ENCODE measurements around the gene DPYD. TPM values are rescaled to one million over a fixed set of nuclear protein-coding genes. Genes with fewer than 3 reads are reported as not detected.

DPYD gene
- total RNA-seq, 1 donor from 2014 or later, result 12.6 TPM

DNA sequence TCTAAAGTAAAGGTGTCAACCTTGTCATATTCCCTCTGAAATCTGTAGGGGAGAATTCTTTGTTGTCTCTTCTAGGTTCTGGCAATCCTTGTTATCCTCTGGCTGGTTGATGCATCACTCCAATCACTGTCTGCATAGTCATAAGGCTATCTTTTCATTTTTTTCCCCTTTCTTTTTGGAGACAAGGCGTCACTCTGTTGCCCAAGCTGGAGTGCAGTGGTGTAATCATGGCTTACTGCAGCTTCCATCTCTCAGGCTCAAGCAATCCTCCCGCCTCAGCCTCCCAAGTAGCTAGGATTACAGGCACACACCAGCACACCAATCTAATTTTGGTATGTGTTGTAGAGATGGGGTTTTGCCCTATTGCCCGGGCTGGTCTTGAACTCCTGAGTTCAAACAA, 12.9 kb downstream of the DPYD start:
- DNase-seq (ENCODE audit: low read depth in 2 of 2), result no peak

DNA sequence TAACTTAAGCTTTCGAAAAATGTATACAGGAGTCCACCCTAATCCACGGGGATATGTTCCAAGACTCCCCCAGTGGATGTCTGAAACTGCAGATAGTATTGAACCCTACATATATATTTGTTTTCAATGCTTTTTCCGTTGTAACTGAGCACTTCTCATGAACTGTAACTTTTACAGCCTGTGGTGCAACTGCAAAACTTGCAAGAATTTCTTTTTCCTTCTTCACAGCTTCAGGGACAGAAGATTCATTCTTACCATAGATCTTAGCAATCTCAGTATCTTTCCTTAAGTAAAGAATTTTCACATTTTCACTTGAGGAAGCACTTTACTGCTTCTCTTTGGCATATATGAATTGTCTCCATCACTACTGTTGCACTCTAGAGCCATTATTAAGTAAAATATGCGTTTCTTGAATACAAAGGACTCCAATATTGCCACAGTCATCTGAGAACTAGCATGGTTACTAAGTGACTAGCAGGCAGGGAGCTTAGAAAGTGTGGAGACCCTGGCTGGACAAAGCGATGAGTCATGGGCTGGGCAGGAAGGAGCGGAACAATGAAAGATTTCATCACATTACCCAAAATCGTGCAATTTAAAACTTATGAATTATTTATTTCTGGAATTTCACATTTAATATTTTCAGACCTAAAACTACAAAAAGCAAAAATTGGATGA, 14.1 kb downstream of the DPYD start:
- peak; percentile 34 to 93 for DNase-seq (ENCODE audit: low read depth in 2 of 2)

DNA sequence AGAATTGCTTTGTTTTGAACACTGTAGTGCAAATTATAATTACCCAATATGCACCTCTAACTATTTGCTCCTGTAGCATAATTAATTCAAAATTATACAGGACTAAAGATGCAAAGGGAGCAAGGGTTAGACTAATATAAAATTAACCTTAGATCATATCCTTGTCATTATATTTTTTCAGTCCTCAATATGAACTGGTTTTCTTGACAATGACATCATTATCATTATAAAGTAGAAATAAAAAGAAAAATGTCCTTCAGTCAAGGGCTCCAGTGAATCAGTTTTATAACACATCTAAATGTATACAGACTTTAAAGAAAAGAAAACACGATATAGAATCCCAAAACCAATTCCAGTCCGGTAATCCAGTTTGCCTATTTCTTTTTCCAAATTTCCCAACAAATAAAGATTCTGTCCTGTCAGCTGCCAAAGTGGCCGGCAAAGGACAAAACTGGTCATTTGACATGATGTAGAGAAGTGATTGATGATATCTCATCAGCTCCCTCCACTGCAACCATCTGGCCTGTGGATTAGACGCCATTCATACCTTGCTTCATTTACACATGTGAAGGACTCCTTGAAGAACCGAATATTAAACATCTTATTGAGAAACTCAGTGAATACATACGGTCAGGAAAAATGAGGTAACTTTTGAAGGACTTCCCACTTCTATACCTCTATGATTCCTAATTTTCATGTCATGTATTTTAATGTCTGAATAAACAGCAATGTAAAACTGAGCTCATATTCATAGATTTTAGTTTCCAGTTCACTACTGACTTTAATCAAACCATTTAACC, 15.5 kb downstream of the DPYD start:
- no peak for DNase-seq (ENCODE audit: low read depth in 2 of 2)

DNA sequence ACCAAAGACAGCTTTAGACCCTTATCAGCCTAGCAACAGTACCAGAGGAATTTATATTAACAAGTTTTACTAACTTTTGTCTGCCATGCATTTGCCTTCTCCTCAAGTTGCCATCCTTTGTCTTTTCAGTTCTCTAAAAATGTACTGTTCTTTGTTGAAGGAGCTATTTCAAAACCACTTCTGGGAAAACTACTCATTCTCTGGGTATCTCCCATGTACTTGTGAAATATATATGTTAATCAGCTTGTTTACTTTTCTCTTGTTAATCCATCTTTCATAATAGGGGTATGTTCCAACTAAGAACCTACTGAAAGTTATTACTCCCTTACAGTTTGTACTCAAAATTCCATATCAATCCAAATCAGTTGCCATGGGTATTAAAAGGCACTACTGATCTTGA, 16.3 kb downstream of the DPYD start:
- no peak for DNase-seq (ENCODE audit: low read depth in 2 of 2)

DNA sequence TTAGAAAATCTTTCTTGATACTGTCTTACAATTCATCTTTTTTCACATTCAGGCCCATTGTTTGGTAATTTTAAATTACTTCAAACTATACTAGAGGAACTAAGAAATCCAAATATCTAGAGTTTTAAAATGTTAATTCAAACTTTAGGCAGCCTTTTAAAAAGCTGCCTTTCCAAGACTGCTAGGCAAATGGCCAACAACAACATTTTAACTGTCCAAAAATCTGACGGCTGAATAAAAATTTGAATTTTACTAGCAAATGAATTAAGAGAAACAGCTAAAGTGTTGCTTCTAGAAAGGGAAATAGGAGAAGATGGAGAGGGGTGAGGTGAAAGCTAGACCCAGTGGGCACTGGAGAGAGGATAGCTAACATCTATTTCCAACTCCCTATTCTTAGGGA, 17.2 kb downstream of the DPYD start:
- DNase-seq (ENCODE audit: low read depth in 2 of 2), result peak; percentile 14 to 60

DNA sequence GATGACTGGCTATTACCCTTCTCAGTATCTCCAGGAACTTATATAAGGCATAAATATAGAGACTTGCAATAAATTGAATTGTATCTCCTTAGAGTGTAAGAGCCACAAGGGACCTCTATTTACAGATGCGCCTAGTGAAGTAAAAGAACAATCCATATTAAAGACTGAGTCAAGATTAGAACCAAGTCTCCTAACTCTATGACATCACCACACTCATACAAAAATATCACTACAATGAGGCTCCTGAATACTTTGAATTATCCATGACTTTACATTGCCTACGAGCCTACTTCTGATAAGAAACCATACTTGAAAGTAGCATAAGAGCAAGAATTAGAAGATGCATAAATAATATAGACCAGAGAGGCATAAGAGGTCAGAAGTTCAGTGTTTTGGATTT, 18.8 kb downstream of the DPYD start:
- DNase-seq (ENCODE audit: low read depth in 2 of 2), result no peak

DNA sequence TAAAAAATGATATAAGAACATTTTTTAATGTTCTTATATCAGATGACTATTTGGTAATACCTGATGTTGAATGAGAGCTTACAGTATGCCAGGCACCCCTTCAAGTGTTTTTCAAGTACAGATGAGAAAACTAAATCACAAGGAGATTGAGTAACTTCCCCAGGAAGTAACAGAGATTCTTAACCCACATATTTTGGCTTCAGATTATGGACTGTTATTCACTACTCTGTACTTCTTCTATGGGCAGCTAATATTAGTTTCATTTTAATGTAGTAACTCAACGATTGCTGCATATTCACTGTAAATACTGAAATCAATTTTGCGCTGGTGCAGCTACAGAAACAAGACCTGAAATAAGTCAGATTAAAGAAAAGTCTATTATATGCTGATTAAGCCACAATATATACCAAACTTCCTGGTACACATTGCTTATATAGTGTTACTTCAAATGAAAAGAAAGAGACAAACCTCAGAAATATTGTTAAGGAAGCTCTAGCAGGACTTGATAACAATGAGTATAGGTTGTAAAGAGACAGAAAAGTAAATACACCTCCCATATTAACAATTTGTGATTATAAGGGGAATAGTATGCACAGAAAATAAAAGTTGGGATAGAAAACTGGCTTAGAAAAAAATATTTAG, 19.7 kb downstream of the DPYD start:
- DNase-seq (ENCODE audit: low read depth in 2 of 2), result peak in 1 of 2 donors; percentile 78

DNA sequence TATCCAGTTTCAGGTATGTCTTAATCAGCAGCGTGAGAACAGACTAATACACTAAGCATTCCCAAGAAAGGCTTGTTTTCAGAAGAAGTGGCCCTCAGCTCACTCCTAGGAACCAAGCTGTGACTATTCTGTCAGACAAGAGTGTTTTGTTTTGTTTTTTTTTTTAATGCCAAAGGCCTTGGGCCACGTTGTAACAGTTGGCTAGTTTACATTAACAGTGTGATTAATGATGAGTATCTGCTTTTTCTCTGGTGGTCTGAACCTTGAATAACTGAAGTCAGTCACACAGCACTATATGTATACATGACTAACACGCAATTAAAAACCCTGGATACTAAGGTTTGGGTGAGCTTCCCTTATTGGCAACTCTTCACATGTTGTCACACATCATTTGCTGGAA, 21.9 kb downstream of the DPYD start:
- no peak for DNase-seq (ENCODE audit: low read depth in 2 of 2)

DNA sequence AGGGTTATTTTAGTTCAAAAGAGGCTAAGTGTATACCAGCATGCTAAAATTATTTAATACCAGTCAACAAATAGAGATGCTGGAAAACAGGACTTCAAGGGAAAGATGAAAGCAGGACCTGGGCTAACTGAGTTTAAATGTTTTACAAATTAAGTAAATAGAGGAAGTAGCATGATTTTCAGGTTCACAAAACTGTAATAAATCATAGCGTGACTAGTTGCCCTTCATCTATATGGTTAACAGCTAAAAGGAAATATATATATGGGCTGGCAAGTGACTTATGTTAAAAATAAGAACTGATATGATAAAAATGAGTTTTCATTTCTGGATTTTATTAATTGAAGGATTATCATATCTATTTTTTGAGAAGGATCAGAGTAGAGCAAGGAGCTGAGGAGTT, 25.6 kb downstream of the DPYD start:
- no peak for DNase-seq (ENCODE audit: low read depth in 2 of 2)

DNA sequence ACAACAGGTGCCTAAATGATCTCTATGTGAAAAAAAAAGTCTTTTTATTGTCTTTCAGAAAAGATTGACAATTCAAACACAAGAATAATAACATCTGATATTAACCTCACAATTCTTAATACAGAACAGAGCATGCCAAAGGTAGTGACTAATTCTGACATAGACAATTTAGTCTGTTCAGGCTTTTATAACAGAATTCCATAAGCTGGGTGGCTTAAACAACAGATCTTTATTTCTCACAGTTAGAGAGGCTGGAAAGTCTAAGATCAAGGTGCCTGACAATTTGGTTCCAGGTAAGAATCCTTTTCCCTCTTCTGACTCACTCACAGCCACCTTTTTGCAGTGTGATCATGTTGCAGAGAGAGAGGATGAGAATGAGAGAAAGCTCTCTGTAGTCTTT, 27.0 kb downstream of the DPYD start:
- peak in 1 of 2 donors; percentile 11 for DNase-seq (ENCODE audit: low read depth in 2 of 2)

DNA sequence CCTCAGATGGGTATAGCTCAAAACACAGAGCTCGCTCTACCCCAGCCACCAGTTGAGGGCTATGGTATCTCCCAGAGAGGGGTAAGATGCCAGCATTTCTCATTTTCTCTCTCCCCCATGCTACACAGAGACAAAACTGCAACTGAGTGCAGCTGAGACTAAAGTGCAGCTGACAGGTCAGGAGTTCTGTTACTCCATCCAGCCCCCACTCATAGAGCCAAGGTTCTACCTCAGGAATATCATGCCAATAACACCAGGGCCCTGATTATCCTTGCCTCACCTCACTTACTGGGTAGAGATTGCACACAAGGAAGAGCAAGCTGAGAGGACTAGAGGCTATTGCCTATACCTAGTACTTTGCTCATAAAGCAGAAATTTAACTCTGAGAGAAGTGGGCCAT, 34.6 kb downstream of the DPYD start:
- DNase-seq (ENCODE audit: low read depth in 2 of 2), result no peak

DNA sequence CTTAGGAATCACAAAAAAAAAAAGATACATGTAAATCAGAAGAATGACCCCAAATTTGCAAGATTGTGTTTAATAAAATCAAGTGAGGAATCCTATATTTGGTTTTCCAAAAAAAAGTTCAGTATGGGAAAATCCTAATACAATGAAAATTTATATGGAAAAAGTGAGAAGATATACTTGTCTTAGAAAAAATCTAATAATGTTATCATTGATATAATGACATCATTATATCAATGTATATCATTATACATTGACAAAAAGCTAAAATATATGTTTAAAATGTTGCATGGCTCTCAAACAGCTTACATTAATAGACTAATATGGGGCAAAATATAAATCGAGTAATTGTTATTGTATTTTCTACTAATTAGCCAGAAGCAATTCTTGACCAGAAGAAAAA, 37.0 kb downstream of the DPYD start:
- no peak for DNase-seq (ENCODE audit: low read depth in 2 of 2)

DNA sequence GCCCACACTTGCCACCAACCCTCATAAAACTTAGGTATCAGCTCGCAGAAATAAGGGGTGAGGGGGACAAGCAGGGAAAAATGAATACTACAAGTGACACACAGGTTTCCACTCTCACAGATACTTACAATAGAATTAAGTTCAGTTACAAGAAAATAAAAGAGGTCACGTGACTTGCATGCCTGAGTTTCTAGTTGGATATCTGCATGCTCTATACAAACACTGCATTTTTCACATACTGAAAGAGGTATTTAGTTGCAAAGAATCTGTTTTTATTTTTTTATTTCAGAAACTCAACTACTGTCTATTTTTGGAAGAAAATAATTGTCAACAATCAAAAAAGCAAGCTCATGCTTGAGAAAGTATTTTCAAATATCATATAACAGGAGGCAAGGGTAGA, 43.5 kb downstream of the DPYD start:
- no peak for DNase-seq (ENCODE audit: low read depth in 2 of 2)

DNA sequence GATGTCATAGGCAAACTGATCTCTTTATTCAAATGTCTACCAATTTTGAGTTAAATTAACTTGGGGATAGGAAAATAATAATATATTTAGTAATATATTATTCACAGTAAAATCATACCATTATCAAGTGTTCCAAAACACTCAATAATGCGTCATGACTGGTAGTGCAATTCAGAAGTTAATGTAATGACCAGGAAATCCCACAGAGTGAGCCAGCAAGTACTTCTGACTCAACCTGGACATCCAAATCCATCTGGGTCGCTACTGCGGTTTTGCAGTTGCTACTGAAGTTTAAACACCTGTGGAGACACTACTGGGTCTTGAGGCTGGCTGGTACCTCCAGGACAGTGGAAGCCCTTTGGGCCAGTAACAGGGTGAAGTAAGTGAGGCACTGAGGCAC, 44.8 kb downstream of the DPYD start:
- DNase-seq (ENCODE audit: low read depth in 2 of 2), result no peak

DNA sequence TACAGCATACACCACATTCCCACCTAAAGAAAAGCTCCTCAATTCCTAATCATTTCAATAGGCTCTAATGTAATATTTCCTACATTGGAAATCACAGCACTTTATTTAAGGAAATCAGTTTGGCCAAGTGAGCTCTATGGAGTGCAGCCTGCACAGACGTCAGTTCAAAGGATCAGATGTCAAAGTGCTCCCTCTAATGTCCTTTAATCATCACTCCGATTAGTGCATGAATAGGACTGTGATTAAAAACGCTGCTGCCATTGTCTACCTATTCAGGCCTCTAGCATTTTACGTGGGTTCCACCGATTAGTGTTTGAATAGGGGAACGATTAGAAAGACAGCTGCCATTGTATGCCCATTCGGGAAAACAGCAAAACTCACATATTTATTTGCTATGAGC, 50.2 kb downstream of the DPYD start:
- no peak for DNase-seq (ENCODE audit: low read depth in 2 of 2)

DNA sequence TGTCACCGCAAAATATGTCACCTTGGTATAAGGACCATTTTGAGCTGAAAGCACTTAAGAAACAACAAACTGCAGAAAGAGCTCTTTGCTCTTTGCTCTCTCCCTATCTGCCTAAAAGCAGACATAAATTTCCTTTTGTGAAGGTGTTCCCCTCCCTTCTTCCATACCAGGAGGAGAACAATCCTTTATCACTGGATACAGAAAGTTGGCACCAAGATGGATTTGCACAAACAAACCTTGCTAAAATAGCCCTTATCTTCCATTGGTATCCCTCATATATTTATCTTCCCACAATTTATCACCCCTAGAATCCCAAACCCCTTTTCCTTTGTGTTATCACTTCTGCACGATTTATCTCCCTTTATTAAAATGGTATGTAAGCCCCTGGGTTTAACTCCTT, 51.4 kb downstream of the DPYD start:
- no peak for DNase-seq (ENCODE audit: low read depth in 2 of 2)

DNA sequence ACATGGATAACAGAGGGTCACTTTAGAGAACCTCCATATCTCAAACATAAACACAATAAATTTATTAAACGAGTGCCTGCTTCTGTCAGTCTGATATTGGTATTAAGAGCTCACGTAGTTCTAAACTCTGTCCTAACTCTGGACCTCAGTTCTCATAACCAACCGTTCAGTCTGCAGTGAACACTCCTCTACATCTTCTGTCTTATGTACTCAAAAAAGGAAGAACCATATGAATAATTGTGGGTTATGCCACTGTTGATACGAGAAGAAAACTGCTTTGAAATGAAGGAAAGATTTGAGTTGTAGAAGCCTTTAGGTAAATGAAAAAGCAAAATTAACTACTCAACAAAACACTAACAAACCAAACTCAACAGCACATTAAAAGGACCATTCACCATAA, 53.7 kb downstream of the DPYD start:
- DNase-seq (ENCODE audit: low read depth in 2 of 2), result no peak

DNA sequence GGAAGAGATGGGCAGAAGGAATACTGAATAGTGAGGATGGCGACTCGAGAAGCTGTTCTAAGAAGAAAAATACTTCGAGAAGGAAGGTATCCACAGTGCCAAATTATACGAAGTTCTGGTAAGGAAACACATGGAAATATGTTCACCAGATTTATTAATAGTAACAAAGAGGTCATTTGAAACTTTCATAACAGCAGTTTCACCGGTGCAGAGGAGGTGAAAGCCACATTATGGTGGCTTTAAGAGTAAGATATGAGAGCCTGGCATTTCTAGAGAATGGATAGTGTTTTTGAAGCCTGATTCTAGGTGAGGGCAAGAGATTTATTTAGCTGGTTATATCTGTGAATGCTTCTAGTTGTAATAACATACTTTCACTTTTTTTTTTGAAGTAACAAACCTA, 56.2 kb downstream of the DPYD start:
- DNase-seq (ENCODE audit: low read depth in 2 of 2), result peak in 1 of 2 donors; percentile 12

DNA sequence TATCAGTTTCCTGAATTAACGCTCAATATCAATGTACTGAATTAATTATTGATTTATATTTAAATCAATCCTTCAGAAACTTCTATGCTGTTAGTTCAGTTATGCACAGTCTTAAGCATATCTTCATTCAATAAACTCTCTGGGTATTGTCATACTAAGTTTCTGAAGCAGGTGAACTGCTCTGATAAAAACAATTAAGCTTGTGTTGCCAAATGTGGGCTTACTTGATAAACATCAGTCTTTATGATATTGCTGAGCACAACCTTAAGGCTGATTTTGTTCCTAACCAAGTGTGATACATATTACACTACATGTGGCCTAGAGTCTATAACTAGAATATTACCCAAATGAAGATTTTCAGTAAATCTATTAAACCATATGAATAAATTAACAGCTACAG, 67.6 kb downstream of the DPYD start:
- no peak for DNase-seq (ENCODE audit: low read depth in 2 of 2)

DNA sequence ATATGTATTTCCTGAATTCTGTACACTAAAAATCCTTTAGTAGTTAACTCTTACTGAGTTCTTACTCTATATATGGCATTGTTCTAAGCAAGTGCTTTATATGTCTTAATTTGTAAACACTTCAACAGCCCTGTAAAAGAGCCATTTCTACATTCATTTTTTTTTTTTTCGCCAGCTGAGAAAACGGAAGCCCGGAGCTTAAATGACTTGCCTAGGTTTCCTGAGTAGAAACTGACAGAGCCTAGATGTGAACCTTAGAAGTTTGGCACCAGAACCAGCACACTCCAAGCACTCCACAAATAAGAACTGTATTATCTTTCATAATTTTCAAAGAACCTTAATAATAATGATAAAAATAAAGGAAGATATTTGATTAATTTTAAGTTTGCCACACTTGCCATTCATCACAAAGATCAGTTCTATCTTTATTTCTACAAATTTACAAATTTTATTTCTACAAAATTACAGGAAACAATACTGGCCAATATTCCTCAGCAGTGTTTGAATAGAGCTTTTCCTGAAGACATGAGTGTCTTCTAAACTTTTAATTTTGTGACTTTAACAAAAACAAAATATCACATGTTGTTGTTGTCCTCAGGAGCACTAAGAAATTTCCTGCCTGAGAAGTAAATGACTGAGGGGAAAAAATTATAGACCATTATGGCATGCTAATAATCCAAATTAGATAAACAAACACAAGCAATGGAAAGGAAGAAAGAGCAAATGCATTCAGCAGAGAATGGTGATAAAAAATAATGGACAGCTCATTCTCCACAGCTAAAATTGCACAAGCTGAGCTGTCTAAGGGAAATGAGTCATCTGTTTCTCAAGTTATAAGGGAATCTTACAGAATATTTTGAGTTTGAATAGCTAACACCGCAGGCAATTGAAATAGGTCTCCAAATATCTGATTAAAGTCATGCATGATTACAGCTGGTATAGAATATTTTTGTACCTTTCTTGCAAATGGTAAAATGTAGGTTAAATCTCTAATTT, 71.2 kb downstream of the DPYD start:
- DNase-seq (ENCODE audit: low read depth in 2 of 2), result peak in 1 of 2 donors; percentile 84

DNA sequence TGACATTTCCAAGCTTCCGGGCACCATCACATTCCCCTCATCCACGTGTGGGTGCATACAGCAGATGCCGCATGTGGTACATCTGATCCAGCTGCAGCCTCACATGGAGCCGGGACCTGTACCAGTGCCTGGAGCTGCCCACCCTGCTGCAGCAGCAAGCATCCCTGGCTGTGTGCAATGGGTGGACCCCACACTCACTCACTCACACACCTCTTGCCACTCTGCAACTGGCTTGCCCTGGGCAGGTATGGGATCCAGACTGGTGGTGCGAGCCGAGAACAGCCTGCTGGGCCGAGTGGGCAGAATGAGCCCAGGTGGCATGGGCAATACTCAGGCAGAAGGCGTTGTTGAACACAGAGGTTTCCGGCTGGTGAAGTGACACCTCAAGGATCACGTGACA, 75.0 kb downstream of the DPYD start:
- DNase-seq (ENCODE audit: low read depth in 2 of 2), result no peak
